GM18517 (cell line): ENCODE measurements around the gene FKBP6.
"Not testable (repeated sequence)": the region's sequence is repeated elsewhere in the genome, so short reads cannot be mapped to it uniquely, and the experiment has no call there.

Experiments
- ATAC-seq: cut with Tn5 transposase; IDR thresholded peaks from one replicate; pipeline ENCODE4 v1.9.1; 2021; ENCODE audit warnings: mild to moderate bottlenecking, moderate library complexity; ENCODE audit not compliant: unreplicated experiment

FKBP6 gene

DNA sequence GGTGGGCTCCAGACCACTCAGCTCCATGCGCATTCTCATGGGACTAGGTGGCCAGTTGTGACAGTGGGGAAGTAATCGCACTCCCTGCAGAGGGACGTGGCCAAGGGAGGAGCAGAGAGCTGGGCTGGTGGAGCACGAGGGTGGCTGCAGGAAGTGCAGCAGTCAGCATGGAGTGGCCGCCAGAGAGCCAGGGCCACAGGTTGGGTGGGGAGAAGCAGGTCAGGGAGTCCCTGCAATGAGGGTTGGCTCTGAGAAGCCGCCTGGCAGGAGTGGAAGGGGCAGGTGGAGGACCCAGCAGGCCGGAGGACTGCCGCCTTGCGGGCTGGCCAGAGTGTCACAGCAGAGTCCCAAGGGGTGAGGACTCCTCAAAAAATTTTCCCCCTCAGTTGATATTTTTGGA lies 26.2 kb downstream of the FKBP6 start:
- ATAC-seq, result no peak

DNA sequence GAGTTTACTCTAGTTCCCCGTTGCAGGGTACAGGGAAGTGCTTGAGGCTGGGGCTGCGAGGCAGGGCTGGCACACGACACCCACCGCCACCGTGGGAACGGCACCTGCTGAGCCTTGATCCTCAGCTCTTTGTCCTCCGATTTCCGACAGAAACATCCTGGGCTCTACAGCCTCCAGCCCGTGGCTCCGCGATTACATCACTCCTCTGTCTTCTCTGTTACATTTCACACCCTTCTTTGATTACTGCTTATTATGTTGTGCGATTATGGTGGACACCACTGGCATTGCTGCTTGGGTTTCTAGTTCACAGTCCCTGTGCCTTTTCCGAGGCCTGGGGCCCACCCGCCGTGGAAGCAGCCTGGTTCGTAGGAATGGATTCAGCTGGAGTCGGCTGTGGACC lies 26.9 kb downstream of the FKBP6 start:
- no peak for ATAC-seq

DNA sequence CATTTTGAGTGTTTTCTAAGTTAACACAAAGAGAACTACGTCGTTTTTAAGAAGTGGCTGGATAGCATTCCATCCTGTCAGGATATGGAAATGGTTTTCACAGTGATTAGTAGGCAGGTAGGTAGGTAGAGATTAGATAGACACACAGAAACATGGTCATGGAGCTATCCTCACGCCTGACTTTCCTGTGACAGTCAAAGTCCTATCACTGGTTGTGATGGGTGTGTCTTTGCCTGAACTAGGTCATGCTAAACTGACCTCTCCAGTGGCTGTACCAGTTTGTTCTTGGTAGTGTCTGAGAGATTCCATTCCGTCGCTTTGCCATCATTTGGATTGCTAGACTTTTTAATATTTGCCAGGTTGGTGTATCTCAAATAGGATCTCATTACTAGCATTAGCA lies 28.2 kb downstream of the FKBP6 start:
- ATAC-seq, result no peak

DNA sequence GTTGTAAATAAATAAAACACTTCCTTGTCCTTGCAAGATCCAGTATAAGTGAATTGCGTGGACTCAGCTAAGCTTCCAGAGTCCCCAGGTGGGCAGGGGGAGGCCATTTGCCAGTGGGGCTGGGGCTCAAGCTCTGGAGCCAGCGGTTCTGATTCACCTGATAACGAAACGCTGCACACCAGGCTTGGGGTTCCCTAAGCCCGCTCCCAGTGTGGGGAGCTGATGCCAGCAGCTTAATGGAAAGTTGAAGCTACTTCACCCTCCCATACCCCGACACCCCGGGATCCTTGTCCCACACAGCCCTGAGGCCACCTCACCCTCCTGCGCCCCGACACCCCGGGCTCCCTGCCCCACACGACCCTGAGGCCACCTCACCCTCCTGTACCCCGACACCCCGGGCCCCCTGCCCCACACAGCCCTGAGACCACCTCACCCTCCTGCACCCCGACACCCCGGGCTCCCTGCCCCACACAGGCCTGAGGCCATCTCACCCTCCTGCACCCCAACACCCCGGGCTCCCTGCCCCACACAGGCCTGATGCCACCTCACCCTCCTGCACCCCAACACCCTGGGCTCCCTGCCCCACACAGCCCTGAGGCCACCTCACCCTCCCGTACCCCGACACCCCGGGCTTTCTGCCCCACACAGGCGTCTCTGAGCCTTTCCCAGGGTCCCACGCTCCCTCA lies 30.8 kb downstream of the FKBP6 start:
- ATAC-seq, result no peak

DNA sequence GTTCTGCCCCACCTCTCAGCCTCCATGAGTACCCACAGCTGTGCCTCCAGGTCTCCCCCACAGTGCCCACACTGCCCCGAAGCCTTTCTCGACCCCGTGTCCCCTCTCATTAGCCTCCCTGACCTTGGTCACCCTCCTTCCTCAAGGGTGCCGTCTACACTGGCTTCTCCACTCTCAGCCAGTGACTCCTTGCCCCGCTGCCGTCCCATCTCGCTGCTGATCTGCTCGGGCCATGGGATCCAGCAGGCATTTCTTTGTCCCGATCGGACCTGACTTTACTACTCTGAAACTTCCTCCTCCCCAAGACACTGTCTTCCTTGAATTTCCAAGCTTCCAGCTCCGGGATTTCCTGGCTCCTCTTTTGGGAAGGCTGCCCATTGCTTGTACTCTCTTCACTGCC lies 31.3 kb downstream of the FKBP6 start:
- no peak for ATAC-seq

DNA sequence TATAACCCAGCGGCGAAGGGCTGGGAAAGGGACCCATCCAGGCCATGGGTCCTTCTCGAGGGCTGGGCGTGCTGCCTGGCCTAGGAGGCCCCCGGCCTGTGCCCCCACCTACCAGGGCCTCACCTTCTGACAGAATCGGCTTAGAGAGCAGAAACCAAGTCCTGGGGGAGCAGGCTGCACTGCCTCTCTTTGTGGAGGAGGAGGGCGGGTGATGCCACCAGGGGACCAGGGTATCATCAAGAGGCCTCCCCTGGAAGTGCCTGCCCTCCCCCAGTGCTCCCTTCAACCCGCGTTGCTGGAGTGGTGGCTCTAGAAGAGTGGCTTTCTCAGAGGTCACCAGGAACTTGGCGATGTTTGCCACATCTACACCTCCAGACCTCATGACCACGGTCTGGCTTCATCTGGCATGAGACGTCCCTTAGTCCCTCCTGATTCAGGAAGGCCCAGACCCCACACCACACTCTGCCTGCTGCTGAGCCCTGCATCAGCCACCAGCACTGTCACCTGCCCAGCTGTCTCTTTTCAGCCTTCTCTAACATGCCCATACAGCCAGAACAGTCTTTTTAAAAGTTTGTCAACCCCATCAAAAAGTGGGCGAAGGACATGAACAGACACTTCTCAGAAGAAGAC lies 31.9 kb downstream of the FKBP6 start:
- no peak for ATAC-seq

DNA sequence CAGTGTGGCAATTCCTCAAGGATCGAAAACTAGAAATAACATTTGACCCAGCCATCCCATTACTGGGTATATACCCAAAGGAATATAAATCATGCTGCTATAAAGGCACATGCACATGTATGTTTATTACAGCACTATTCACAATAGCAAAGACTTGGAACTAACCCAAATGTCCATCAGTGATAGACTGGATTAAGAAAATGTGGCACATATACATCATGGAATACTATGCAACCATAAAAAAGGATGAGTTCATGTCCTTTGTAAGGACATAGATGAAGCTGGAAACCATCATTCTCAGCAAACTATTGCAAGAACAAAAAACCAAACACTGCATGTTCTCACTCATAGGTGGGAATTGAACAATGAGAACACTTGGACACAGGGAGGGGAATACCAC lies 32.6 kb downstream of the FKBP6 start:
- ATAC-seq, result not testable (repeated sequence)

DNA sequence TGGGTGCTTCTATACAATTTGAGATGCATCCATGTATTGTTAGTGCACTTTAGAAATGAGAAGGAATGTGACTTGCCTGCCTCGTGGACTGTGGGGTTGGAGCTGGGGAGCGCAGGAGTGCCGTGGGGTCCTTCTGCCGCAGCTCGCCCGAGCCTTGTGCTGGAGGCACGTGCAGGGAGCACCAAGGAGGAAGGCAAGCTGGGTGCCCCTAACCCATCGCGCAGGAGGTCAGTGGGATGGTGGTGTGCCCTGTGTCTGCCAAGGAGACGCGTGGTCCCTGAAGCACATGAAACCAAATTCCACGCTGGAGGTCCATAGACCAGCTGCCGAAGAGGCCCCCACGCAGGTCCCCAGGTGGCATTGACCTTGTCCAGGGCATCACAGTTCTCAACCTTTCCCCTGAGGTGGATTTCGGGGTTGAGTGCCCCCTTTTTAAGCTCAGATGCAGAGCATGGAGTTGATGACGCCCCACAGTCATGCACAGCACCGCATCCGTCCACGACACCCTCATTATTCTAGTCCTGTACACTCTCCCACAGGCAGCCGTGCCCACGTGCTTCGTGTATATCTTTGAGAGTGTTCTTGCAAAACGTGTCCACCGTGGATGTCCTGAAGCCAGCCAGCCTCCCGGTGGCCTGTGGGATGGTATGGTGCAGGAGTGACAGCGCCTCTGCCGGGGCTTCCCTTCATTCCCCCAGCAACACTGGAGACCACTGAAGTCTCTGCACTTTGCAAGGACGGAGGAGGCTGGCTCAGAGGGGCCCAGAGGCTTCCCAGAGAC lies 35.5 kb downstream of the FKBP6 start:
- ATAC-seq, result no peak

DNA sequence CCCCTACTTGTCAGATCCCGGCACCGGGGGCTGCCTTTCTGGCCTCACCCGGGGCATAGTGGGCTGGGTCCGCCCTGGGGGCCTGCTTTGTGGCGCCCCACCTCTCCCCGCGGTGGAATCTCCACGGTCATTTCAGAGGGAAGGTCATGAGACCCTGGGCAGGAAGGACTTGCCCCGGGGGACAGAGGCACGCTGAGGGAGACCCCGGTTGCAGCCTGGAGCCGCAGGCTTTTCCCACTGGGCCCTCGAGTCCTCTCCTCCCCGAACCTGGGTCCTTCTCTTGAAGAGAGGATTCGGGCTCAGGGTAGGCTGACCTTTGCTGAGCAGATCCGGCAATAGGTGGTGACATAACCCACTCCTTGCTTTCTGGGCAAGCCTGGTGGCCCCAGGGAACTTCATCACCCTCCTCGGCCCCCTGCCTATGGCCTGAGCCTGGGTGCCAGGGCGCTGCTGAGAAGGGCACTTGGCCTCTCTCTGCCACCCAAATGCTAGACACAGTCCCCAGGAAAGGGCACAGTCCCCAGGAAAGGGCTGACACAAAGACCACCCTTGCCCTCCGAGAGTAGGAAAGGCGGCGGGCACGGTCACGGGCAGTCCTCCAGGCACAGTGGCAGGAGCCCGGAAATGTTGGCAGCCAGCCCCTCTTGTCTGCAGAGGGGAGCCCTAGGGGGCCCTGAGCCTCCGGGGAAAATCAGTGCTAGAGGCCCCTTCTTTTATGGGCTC lies 36.2 kb downstream of the FKBP6 start:
- no peak for ATAC-seq

DNA sequence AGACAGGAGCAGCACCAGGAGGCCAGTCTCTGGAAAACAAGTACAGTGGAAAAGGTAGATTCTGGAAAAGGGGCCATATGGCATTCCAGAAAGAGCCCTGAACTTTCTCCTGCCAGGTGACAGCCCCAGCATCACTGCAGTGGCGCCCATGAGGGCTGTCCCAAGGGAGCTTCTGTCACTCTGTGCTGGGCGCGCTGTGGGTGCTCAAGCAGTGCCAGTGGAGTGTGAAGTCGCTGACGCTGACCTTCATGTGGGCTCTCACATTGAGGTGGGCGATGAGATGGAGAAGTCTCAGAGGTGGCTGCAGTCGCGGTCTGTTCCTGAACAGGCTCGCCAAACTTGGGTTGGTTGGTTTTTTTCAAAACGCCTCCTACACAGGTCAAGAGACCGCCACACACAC lies 38.2 kb downstream of the FKBP6 start:
- no peak for ATAC-seq

DNA sequence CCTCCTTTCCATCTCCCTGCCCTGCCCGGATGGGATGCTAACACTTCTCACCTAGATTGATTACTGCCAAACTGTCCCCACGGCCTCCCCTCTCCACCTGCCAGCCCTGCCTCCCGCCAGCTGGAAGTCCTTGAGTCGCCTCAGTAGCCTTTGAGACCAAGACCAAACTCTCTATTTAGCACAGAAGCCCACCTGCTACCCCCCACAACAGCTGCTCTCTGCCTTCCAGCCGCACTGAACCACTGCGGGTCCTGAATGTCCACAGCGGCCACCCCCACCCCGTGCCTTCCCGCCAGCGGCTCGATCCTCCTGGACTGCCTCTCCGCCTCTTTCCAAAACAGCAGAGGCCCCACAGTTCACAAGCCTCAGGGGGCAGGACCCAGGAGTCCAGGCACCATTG lies 39.0 kb downstream of the FKBP6 start:
- ATAC-seq, result no peak

DNA sequence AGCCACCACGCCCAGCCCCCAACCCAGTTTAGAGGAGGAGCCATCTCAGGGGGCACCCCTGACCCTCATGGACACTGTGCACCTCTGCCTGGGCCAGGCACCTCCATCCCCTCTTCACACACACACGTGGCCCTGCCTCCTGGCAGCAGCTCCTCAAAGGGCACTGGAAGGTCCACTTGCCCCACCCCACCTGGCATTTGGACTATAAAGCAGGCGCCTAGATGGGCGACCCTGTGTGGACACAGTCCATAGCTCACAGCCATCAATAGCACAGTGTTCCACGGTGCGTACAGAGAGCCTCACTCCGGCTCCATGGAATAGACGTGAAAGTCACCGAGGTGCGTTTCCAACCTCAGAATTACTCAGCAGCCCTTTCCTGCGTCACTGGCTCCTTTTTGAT lies 41.0 kb downstream of the FKBP6 start:
- ATAC-seq, result no peak

DNA sequence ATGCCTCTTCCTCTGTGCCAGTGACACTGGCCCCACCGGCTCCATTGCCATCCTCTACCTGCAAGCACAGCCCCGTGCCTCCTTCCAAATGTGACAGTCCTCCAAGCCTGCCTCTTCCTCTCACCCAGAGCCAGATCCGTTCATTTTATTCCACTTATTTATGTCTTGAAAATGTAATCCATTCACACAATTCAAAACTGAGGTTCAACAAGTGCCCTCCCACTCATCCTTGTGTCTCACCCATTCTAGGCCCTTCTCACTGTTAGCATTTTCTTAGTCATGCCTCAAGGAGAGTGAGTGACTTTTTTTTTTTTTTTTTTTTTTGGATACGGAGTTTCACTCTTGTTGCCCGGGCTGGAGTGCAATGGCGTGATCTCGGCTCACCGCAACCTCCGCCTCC lies 41.7 kb downstream of the FKBP6 start:
- no peak for ATAC-seq

DNA sequence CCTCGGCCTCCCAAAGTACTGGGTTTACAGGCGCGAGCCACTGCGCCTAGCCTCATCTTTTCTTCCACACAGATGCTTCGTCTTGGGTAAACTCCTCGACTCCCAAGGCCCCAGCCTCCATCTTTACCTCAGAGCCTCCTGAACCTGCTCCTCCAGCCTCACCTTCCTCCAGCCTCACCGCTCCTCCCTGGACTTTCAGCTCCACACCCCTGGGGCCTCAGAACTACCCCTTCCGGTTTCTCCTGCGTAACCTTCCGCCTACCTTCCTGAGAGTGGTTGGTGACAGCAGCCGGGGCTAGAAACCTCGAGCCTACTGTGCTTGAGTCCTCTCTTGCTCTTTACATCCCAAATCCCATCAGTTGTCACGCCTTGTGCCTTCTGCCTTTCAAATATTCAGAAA lies 45.8 kb downstream of the FKBP6 start:
- no peak for ATAC-seq

DNA sequence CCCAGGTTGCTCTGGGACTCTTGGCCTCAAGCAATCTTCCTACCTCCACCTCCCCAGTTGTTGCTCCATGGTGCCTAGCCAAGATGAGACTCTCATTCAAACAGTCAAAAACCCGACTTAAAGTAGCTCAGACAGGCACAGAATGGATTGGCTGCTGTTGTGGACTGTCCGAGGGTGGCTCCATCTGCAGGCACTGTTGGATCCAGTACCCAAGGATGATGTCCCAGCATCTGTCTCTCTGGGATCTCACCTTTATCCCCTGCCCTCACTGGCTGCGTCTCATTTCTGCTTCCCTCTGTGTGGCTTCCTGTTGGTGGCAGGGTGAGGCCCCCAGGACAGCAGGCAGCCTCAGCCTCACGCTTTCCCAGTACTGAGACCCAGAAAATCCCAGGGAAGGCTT lies 48.3 kb downstream of the FKBP6 start:
- not testable (repeated sequence) for ATAC-seq

DNA sequence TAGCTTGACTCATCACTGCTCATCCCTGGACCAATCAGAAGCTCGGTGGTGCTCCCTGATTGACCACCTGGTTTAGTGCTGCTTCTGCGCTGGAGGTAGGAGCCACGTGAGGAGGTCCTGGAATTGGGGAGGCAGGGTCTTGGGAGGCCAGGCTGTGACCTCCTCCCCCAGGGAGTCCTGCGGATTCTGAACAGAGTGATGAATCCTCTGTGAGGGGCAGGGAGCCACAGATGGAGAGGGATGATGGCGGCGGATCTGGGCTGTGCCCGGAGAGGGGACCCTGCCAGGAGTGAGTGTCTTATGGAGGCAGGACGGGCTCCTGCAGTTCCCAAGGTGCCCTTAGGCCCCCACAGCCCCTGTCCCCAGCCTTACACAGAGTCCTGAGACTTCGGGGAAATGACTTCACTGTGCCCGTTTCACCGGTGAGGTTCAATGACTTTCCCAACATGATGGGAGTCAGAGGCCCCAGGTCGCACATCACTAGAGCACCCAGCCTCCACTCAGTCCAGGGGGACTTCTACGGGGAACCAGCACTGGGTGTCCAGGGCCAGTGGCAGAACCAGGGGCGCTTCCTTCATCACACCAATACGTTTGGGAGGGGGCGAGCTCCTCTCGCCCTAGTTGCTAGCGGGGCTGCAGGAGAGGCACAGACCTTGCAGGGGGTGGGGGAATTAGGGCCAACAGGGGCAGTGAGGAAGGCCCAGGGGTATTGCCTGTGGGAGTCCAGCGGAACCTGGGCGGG lies 48.9 kb downstream of the FKBP6 start:
- ATAC-seq, result no peak

DNA sequence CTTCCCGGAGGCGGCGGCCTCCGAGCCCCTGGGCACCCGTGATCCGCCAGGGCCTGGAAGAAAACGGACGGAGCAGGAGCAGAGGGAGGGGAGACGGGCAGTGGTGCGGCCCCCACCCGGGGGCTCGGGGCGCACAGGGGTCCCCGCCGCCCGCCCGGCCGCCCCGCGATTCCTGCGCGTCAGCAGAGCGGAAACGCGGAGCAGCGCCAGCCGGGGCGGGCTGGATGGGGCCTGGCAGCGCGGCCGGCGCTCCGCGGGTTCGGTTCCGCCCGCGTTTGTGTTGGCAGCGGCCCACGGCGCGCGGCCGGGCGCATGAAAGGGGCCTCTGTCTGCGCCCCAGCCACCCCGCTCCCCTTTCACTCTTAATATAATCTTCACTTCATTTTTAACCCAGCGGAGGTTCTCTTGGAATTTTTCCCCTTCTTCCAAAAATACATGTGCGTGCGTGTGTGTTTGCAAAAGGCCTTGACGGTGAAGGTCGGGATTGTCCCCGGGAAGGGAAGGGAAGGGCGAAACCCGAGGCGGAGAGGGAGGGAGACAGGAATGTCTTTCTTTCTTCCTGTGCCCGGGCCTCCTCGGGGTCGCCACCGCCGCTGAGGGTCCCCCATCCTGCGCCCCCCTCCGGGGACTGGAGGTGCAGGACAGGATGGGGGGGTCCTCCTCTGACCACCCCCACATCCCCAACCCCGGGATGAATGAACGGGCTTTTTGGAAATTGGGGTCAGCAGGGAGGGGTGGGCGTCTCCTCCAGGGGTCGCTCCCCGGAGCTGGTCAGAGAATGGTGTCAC lies 49.6 kb downstream of the FKBP6 start:
- not testable (repeated sequence) for ATAC-seq

DNA sequence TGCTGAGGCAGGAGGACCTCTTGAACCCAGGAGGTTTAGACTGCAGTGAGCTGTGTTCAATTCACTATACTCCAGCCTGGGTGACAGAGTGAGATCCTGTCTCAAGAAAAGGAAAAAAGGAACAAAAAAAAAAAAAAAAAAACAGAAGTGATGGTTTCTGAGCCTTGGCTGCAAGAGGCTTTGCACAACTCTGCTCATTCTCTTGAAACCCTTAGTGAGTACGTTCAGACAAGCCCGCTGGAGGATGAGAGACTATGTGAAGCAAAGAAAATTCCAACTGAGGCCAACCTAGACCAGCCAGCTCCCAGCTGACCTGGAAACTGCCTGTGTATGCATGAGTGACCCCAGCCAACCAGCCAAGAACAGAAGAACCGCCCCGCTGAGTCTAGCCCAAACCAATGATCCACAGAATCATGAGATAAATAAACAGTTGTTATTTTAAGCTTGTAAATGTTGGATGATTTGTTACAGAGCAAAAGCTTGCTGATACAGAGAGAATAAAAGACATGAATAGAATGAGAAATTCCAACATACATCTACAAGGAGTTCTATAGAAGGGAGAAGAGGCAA lies 55.1 kb downstream of the FKBP6 start:
- ATAC-seq, result no peak

DNA sequence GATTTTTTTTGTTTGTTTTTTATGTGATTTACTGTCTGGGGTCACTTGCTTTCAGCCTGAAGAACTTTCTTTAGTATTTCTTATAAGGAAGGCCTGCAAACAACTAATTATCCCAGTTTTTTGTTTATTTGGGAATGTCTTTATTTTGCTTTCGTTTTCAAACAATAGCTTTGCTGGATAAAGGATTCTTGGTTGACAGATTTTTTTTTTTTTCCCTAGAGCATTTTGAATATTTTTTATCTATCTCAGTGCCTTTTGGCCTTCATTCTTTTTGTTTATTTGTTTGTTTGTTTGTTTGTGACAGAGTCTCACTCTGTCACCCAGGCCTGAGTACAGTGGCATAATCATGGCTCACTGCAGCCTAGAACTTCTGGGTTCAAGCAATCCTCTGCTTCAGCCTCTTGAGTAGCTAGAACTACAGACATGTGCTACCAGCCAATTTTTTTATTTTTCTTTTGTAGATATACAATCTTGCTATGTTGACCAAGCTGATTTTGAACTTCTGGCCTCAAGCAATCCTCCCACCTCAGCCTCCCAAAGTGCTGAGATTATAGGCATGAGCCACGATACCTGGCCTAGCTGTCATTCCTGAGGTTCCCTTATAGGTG lies 59.4 kb downstream of the FKBP6 start:
- no peak for ATAC-seq
